Upper lobe of right lung (tissue), 1 donor: ENCODE measurements around the gene HOXB13. TPM values are rescaled to one million over a fixed set of nuclear protein-coding genes. Genes with fewer than 3 reads are reported as not detected.

Source experiments
- ATAC-seq: fragments of 200-7000 bp; cut with Tn5 transposase; one replicate; pipeline ENCODE4 v1.9.1; 2020; ENCODE audit warnings: mild to moderate bottlenecking, moderate library complexity
- DNase-seq: peaks from one replicate; pipeline ENCODE4 v3.0.0-alpha.2; 2020
- H3K27ac ChIP-seq: fragments of 200-600 bp; one replicate; pipeline ENCODE4 v1.8.0; 2022
- H3K27me3 ChIP-seq: fragments of 200-600 bp; one replicate; pipeline ENCODE4 v1.8.0; 2022; ENCODE audit warnings: mild to moderate bottlenecking
- H3K36me3 ChIP-seq: fragments of 200-600 bp; one replicate; pipeline ENCODE4 v1.8.0; 2022
- H3K4me1 ChIP-seq: fragments of 200-600 bp; one replicate; pipeline ENCODE4 v1.8.0; 2022
- H3K4me3 ChIP-seq: fragments of 200-600 bp; one replicate; pipeline ENCODE4 v1.8.0; 2022; ENCODE audit warnings: mild to moderate bottlenecking
- H3K9me3 ChIP-seq: fragments of 200-600 bp; one replicate; pipeline ENCODE4 v1.8.0; 2022
- CTCF ChIP-seq: fragments of 200-600 bp; IDR thresholded peaks from one replicate; pipeline ENCODE4 v1.8.0; 2022; ENCODE audit warnings: antibody characterized with exemption
- intact Hi-C: fragments of 100-400 bp; cut with DNase I; formaldehyde crosslinking; loops from one replicate; pipeline ENCODE4 v1.11.0; 2022
- total RNA-seq: library from RNA; stranded (reverse); fragmentation: NEBNext Ultra II Directional; extraction: Animal tissue kit (Norgen Biotek cat#: 25700); gene quantifications from one replicate; pipeline ENCODE4 v1.2.1, GENCODE V29; 2021
- donor health status: DM: no; HTN: yes; CAD: no; lungs with severe emphysema.

The HOXB13 gene
- total RNA-seq, 1 donor from 2014 or later, result not detected

DNA sequence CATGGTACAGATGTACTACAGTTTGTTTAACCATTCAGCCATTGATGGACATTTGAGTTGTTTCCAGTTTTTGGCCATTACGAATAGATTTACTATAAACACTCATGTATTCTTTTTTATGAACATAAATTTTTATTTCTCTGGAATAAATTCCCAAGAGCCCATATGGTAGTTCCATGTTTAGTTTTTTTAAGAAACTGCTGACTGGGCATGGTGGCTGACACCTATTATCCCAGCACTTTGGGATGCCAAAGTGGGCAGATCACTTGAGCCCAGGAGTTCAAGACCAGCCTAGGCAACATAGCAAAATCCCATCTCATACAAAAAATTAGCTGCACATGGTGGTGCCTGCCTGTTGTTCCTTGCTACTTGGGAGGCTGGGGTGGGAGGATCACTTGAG lies 36.5 kb downstream of the HOXB13 start:
- Histone ChIP-seq H3K27ac (no peak overlapping the region), H3K4me1 (no peaks in the 10 kb centered on the region), H3K27me3 (peaks cover 49% of the 10 kb centered on the region), H3K36me3 (no peaks in the 10 kb centered on the region), H3K4me3 (no peak overlapping the region), H3K9me3 (no peaks in the 10 kb centered on the region)
- DNase-seq (no peak), ATAC-seq (no peak)
- intact Hi-C loops, result no loop called here
- TF ChIP-seq CTCF, result no peak

- no peaks in the 10 kb centered on the region for H3K4me1 ChIP-seq
- ATAC-seq (no peak), DNase-seq (no peak)
- intact Hi-C loops, result no loop called here
- H3K9me3 ChIP-seq, result no peaks in the 10 kb centered on the region
- no peak overlapping the region for H3K27ac ChIP-seq
- H3K4me3 ChIP-seq, result no peak overlapping the region
- H3K36me3 ChIP-seq, result no peaks in the 10 kb centered on the region
- no peak for TF ChIP-seq CTCF
- H3K27me3 ChIP-seq, result peaks cover 36% of the 10 kb centered on the region
Measured at GRCh38 chr17:48690655-48691054, 37.9 kb downstream of the HOXB13 start.

DNA sequence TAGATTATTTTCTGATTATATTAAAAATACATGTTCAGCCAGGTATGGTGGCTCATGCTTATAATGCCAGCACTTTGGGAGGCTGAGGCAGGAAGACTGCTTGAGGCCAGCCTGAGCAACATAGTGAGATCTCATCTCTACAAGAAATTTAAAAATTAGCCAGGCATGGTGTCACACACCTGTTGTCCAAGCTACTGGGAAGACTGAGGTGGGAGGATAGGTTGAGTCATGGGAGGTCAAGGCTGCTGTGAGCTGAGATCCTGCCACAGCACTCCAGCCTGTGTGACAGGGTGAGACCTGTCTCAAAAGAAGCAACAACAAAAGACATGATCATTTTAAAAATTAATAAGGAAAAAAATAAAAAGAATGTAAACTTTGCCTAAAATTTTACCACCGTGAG lies 46.9 kb downstream of the HOXB13 start:
- peaks cover 45% of the 10 kb centered on the region for H3K27me3 ChIP-seq
- no peak for TF ChIP-seq CTCF

DNA sequence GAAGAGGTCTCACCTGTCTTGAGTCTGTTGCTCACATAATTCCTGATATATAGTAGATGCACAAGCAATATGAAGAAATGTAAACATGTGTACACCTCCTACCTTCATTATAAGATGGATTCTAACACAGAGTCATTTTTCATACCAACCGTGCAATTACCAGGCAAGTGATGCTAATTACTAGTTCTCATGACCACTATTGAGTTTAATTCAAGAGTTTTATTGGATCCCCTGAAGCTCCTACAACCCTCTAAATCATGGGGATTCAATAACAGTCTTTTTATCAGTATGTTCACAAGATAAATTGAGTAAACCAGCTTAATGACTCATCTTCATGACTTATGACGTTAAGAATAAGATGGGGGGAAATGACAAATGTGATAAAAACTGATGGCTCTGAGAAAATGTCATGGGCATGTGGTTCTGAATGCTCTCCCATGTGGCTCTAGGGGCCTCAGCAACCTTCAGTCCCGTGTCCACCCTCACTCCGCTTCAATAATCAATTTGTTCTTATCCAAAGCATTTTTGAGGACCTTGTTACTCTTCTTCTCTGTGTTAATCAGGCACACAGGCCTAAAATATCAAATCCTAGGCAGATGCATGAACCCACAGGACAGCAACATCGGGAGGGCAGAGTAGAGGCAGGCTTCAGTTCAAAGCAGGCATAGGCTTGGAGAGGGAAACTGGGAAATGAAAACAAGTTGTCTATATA lies 49.0 kb downstream of the HOXB13 start:
- Histone ChIP-seq H3K4me3 (no peak overlapping the region), H3K4me1 (peaks cover 4% of the 10 kb centered on the region), H3K9me3 (no peaks in the 10 kb centered on the region), H3K27me3 (peaks cover 46% of the 10 kb centered on the region), H3K36me3 (no peaks in the 10 kb centered on the region), H3K27ac (no peak overlapping the region)
- intact Hi-C loops, result loop anchor here (10.0 kb wide), 1 partner anchor 115 kb away; no protein-coding TSS in a partner anchor
- no peak for TF ChIP-seq CTCF
- DNase-seq, result no peak
- ATAC-seq, result no peak

More for the DNA sequence above, 46.9 kb downstream of the HOXB13 start:
- no peak for DNase-seq
- ATAC-seq, result no peak
- no peaks in the 10 kb centered on the region for H3K9me3 ChIP-seq
- H3K4me1 ChIP-seq, result peaks cover 4% of the 10 kb centered on the region
- H3K27ac ChIP-seq, result no peak overlapping the region
- no peak overlapping the region for H3K4me3 ChIP-seq
- no peaks in the 10 kb centered on the region for H3K36me3 ChIP-seq
- intact Hi-C loops, result no loop called here

DNA sequence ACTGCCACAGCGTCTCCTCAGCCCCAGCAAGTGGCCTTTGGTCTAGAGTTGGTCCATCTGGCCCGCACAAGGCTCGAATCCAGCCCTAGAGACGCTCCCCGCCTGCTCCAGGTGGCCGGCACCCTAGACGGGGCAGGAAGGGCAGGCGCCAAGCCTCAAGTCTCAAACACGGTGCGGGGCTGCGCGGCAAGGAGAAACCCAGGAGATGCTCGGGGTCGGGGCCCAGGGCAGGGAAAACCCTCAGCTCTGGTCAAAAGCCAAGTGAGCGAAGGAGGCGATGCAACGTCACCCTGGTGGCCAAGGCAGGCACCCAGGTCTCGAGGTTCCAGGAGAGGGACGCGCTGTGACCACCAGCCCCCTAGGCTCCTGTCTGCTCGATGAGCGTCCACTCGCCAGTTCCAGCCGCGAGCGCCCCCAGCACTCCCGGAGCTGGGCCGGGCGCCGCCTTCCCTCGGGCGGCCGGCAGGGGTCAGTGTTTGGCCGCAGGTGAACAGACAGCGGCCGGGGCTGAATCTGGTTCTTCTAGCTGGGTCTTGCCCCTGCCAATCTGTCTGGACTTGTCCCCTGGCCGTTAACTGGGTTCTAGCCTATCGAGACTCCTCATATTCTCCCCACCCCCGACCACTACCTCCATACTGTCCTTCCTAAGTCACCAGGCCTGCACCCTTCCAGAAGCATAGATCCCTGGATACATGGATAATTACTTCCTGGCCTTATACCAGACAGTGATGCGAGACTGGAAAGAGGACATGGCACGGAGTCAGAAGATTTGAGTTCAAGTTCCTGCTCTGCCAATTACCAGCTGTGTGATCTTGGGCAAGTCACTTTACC lies 50.2 kb downstream of the HOXB13 start:
- DNase-seq, result peak; percentile 83
- peaks cover 4% of the 10 kb centered on the region for H3K4me1 ChIP-seq
- no peak overlapping the region for H3K27ac ChIP-seq
- ATAC-seq, result peak; percentile 97
- H3K9me3 ChIP-seq, result no peaks in the 10 kb centered on the region
- no peaks in the 10 kb centered on the region for H3K36me3 ChIP-seq
- no peak overlapping the region for H3K4me3 ChIP-seq
- intact Hi-C loops, result loop anchor here (10.0 kb wide), 1 partner anchor 116 kb away; no protein-coding TSS in a partner anchor
- peak; percentile 96 for TF ChIP-seq CTCF
- H3K27me3 ChIP-seq, result peaks cover 50% of the 10 kb centered on the region
